ENCODE data around the gene SPIRE2.
"Not testable (repeated sequence)": the region's sequence is repeated elsewhere in the genome, so short reads cannot be mapped to it uniquely, and the experiment has no call there.

The SPIRE2 gene

DNA sequence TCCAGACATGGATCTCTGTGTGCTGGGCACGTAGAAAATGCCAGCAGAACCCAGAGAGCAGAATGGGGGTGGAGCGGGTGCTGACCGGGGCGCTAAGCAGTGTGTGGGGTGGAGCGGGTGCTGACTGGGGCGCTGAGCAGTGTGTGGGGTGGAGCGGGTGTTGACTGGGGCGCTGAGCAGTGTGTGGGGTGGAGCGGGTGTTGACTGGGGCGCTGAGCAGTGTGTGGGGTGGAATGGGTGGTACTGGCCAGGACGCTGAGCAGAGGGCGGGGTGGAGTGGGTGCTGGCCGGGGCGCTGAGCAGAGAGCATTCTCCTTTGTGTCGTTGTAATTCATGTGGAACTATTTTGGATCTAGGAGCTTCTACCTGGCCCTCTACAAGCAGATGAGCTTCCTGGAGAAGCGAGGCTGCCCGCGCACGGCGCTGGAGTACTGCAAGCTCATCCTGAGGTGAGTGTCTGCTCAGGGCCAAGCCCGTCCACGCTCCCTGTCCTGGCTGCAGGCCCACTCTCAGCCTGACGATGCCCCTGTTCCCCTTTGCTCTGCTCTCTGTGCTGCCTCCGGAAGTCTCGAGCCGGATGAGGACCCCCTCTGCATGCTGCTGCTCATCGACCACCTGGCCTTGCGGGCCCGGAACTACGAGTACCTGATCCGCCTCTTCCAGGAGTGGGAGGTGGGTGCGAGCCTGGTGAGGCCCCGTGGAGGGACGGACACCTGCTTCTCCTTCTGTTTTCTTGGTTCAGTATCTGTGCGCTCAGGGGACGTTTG is 70.1 kb downstream of the SPIRE2 start:
- DNase-seq = no peak

DNA sequence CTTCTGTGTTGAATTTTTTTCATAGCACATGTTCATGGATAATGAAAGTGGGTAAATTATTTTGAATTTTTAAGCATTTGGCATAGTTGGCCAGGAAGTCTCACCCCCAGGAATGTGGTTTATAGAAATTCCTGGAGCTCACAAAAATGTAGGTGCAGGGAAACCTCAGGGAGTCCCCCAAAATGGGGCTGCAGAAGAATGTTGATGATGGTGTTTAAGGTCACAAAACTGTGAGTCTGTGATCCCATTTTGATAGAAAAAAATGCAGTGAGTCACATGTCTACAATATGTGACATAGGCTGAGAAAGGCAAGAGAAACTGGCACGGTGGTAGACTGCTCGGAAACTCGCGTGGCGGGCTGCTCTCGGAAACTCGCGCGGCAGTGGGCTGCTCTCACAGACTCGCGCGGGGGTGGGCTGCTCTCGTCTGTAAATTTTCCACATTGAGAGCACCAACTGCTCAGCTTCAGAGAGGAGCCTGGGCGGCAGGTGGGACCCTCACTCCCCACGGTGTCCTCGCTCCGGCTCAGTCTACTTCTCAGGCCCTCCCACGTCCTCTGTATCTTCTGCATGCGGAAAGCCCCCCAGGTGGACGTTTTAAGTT is 71.7 kb downstream of the SPIRE2 start:
- DNase-seq = no peak

DNA sequence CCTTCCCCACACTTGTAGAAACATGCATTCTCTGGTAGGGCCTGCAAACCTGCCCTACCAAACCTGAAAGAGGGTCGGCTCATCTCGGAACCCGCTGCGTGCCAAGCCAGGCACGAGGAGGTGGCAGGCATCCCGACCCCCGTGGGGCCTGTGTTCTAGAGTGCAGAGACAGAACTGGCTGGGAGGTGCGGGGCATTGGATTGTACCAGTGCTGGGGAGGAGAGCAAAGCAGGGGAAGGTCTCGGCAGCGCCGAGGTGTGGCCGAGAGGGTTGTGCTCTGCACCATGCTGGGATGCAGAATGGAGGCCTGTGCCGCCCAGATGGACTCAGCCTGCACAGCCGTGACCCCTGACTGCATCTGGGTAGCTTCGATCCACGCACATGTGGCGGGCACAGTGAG is 72.6 kb downstream of the SPIRE2 start:
- DNase-seq = no peak

DNA sequence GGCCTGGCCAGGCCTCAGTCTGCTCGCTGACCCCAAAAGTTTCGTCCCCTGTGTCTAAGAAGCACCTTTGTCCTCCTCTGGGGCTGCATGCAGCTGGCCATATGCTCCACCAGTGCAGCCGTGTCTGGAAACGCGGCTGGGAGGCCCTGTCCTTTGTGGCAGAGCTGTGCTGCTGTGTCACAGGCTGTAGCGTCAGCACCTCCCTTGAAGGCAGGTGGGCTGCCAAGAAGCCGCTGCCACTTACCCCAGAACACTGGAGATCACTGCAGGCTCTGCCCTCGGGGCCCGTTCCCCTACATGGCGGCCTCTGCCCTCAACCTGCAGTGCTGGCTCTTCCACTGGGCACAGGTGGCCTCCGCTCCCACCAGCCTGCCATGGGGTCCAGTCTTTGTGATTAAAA is 74.7 kb downstream of the SPIRE2 start:
- DNase-seq = no peak

DNA sequence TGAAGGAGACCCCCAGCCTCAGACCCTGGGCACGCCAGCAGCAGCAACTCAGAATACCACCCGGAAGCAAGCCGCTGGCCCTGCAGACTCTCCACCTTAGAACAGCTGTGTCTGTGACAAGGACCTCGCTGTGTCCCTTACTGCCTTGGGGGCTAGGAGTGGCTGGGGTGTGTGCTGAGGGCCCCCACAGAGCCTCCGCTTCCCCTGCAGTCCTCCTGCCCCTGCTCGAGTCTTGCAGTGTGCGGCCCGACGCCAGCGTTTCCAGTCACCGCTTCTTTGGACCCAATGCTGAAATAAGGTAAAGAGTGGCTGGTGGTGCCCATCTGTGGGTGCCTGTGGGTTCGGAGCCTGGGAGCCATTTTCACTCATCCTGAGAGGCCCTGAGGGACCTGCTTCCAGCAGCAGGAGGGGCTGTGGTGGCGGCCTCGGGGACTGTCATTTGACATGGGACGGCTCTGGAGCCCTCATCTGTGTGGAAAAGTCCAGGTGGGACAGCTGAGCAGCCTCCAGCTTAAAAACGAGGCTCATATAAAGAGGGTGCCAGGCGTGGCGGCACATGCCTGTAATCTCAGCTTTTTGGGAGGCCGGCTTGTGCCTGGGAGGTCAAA is 75.7 kb downstream of the SPIRE2 start:
- no peak for DNase-seq

DNA sequence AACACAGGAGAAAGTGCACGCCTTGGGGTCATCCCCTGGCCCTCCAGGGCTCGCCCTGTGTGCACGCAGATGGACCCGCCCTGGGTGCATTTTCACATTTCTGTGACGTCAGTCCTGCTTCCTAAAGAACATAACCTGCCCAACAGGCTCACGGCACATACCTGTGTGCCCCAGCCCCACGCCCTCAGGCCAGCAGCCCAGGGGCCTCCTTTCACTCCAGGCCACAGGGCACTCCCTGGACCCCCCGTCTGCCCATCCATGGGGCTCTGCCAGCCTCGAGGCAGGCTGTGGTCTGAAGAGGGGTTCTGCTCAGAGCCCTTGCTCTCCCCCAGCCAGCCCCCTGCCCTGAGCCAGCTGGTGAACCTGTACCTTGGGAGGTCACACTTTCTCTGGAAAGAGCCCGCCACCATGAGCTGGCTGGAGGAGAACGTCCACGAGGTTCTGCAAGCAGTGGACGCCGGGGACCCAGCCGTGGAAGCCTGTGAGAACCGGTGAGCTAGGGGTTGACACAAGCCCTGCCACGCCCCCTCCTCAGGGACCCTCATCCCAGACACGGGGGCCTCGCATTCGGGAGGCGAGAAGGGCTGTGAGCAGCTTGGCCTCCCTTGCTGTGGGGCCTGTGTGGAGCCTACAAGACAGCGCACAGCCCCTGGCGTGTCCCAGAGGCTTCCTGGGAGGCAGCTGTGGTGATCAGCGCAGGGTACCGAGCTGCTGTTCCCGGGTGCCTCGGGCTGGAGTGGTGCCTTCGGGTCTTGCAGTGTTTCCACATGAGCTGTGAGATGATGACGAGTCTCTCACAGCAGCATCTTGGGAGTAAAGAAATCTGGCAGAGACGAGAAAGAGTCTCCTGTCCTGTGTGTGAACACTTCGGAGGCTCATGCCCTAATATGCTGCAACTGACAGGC is 76.6 kb downstream of the SPIRE2 start:
- no peak for DNase-seq

DNA sequence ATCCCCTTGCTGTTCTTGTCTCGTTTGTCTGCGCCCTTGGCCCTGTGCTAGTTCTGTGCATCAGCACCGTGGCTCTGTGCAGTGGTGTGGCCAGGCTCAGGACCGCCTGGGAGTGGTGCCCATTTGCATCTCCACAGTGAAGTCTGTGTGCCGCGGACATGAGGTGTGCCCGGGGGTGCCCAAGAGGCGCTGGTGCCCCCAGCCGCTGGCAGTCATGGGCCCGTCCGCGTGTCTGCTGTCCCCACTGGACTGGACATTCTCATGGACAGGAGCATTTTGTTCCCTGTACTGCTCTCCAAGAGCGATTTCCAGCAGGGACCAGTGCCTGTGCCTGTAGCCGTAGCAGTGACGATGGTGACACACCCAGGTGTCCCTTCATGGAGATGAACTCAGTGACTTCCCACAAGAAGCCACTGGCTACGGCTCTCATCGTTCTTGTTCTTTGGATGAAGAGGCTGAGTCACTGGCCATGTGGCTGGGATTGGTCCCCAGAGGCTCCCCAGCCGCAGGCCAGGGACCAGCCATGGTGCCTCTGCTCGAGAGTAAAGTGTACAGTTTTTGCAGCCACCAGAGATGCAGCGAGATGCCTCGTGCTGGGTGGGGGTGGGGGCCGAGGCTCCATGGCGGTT is 77.3 kb downstream of the SPIRE2 start:
- DNase-seq = no peak

DNA sequence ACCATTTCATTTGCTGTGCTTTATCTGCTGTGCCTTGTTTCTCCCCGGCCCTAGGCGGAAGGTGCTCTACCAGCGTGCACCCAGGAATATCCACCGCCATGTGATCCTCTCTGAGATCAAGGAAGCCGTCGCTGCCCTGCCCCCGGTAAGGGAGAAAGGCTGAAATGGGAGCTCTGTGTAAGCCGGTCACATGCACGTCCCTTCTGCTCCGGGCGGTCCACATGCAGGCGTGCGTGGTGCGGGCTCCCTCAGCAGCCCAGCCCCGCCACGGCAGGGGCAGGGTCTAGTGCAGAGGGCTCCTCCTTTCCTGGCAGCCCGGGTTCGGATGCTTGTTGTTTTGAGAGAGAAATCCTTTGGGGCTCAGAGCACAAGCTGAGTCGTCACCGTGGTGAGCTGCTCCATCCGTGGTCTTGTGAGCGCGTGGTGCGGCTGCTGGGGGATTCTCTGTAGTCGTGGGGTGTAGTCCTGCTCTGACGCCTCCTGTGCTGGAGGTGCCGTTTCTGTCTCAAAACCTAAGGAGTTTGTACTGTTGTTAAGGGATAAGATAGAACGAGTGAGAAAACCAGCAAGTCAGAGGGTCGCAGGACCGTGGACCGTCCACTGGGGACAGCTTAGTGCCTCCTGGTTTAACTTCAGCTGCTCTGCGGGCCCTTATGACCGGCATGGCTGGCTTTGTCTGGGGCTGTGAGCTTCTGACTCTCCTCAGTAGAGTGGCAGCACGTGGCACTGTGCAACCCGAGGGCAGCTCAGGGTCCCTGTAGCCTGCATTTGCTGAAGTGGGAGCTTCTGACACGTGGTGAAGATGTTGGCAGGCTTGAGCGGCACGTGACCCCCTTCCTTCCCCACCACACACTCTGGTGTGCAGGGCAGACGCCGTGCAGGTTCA is 78.1 kb downstream of the SPIRE2 start:
- no peak for DNase-seq

DNA sequence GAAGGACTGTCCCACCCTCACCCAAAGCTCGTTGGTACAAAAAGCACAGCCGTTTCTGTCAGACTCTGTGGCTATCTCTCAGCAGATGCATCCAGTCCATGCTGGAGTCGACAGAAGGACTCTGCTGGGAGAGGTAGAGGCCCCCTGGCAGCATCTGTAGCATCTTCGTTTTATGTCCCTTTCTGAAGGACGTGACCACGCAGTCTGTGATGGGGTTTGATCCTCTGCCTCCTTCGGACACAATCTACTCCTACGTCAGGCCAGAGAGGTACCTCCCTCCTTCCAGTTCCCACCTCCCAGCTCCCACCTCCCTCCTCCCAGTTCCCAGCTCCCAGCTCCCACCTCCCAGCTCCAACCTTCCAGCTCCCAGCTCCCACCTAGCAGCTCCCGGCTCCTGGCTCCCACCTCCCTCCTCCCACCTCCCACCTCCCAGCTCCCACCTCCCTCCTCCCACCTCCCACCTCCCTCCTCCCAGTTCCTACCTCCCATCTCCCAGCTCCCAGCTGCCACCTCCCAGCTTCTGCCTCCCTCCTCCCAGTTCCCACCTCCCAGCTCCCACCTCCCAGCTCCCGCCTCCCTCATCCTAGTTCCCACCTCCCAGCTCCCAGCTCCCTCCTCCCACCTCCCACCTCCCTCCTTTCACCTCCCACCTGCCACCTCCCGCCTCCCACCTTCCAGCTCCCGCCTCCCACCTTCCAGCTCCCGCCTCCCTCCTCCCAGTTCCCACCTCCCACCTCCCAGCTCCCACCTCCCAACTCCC is 79.0 kb downstream of the SPIRE2 start:
- DNase-seq = no peak

DNA sequence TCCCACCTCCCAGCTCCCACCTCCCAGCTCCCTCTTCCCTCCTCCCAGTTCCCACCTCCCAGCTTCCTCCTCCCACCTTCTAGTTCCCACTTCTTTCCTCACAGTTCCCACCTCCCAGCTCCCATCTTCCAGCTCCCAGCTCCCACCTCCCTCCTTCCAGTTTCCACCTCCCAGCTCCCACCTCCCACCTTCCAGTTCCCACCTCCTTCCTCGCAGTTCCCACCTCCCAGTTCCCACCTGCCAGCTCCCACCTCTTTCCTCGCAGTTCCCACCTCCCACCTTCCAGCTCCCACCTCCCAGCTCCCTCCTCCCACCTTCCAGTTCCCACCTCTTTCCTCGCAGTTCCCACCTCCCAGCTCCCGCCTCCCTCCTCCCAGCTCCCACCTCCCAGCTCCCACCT is 80.0 kb downstream of the SPIRE2 start:
- no peak for DNase-seq

DNA sequence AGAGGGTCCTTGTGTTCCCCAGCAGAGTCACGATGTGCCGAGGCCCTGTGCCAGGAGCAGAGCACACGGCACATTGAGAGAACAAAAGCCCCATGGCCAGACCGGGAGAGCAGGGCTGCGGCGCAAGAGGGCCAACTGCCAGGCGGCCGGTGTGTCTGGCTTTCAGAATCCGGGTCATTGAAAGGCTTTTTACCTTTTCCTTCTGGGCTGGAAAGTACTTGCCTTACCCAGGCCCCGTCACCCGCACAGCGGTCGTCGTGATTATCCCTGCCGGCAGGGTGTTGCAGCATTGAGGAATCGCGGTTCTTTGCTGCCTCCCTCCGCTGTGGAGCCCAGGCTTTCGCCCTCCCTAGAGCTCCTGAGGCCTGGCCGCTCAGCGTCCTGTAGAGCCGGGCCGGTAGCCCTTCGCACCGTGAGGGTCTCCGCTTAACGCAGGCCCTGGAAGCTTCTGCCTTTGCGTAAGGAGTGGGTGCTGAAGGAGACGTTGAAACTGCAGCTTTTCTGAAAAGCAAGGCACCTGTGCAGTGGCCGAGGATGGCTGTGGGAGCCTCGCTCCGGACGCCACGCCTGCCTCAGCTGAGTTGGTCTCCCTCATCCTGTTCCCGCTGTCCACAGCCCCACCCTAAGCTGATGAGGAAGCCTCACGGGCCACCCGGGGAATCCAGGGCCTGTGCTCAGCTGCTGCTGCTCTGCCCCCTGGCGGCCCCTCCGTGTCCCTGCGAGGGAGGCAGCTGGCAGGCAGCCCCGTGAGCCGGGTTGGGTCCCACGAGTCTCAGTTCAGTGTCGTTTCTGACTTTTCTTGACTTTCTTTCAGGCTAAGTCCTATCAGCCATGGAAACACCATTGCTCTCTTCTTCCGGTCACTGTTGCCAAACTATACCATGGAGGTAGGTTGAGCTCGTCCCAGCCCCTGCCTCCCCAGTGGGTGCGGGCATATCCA is 81.8 kb downstream of the SPIRE2 start:
- no peak for DNase-seq

DNA sequence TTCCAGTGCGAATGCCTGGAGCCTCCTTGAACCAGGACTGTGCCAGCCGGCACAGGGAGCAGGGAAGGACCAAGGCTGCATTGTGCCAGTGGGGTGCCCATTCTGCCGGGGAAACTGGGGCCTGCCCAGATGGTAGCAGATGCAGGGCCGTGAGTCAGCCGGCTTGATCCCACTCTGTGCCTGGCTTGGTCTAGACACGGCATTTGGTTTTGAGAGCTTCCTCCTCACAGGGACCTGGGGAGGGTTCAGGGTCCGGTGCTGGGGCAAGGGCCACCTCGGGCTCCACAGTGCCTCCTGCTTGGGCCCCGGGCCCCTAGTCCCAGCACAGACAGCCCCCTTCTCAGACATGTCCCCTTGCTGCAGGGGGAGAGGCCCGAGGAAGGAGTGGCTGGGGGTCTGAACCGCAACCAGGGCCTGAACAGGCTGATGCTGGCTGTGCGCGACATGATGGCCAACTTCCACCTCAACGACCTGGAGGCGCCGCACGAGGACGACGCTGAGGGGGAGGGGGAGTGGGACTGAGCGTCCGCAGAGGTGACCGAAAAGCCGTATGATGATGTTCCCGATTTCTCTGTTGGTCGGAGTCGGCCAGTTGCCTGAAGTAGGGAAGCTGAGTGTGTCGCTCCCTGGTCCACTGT is 82.6 kb downstream of the SPIRE2 start:
- DNase-seq = no peak

DNA sequence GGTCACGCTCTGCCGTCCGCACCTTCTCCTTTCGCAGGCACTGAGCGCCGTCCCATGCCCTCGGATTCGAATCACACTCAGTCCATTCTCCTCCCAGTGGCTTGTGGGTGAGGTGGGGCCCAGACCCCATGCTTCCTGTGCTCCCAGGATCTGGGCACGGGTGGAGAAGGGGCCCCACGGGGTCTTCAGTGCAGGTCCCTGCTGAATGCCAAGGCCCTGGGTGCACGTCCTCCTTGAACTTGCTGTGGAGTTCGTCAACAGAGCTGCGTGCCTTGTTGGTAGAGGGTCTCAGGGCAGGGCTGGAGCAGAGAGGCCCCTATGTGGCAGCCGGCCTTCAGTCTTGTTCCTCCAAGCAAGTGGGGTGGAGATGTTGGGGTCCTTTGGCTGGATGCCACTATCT is 83.1 kb downstream of the SPIRE2 start:
- DNase-seq = no peak

DNA sequence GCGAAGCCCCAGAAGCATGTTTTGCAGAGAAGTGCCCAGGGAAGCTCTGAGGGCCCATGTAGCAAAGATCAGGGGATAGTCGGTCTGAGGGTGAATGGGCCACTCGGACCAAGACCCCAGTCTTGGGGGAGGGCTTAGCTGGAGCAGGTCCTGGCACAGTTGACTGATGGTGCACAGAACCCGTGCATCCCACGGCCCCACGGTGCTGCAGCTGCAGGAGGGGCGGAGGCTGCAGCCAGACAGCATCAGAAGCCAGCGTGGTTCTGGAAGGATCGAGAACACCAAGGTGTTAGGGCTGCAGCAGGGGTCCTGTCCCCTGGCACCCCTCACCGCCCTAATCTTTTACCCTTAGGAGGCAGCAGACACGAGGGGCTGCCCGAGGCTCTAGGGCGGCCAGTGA is 83.9 kb downstream of the SPIRE2 start:
- no peak for DNase-seq

DNA sequence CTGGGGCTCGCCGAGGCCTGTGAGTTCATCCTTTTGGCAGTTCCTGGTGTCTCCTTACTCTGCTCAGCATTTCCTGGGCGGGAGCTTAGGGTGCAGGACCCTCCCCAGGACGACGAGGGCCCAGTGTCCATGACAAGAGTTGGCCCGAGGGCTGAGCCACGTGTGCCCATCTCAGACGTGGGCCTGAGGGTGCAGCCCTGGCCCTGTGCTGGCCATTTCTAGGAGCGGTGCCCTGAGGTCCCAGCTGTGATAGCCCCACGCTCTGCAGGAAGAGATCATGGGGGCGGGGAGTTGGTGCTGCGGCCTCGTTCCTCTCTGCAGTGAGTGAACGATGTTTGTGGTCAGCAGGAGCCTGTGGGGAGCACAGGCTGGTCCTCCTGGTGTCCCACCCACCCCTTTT is 84.4 kb downstream of the SPIRE2 start:
- DNase-seq = no peak

DNA sequence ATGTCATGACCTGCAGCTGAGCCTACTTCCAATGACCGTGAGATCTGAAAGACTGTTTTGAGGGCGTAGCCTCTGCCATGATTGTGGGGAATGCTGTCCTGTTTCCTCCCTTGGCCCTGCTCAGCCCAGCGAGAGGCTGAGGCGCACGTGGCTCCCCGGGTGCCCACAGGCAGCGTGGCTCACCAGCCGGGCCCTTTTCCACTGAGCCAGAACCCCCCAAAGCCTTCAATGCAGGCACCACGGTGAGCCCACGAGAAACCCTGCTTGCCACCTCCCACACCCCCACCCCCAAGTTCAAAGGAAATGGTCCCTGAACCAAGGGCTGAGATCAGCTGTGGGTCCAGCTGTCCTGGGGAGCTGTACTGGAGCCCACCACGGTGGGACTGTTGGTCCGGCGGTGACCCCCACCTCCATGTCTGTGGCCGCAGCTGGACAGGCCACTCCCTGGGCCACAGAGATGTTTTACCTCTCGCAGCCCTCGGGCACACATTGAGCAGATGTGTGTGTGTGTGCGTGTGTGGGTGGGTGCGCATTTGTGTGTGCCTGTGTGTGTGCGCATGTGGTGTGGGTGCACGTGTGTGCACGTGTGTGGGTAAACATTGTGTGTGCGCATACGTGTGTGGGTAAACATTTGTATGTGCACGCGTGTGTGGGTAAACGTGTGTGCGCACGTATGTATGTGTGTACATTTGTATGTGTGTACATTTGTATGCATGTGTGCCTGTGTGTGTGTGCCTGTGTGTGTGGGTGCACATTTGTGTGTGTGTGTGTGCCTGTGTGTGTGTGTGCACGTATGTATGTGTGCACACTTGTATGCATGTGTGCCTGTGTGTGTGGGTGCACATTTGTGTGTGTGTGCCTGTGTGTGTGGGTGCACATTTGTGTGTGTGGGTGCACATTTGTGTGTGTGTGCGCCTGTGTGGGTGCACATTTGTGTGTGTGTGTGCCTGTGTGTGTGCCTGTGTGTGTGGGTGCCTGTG is 85.4 kb downstream of the SPIRE2 start:
- no peak for DNase-seq

DNA sequence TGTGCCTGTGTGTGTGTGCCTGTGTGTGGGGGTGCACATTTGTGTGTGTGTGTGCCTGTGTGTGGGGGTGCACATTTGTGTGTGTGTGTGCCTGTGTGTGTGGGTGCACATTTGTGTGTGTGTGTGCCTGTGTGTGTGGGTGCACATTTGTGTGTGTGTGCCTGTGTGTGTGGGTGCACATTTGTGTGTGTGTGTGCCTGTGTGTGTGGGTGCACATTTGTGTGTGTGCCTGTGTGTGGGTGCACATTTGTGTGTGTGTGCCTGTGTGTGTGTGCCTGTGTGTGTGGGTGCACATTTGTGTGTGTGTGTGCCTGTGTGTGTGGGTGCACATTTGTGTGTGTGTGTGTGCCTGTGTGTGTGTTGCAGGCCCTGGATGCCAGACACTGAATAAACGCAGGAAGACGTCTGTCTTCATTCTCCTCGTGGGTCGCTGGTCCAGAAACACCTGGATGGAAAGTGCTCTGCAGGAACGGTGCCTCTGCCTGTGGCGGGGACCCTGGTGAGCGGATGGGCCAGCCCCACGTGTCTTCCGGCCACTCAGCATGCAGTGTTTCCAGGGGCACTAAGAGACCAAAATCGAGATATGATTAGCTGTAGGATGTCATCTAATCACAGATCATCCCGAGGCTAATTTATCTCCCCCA is 86.5 kb downstream of the SPIRE2 start:
- DNase-seq = not testable (repeated sequence)
